AG09319 (cell line): Measurements from ENCODE around the gene MTCL3.

Source experiments
- DNase-seq: peaks from one replicate; pipeline ENCODE4 v3.0.0-alpha.2; 2010; ENCODE audit warnings: low read depth; ENCODE audit errors: extremely low read depth
- TF ChIP-seq, protein P1 (sequence below): IDR thresholded peaks from 2 replicates; pipeline ENCODE4 v1.5.1; 2011; ENCODE audit warnings: low read depth, mild to moderate bottlenecking, inconsistent platforms, low read length, moderate library complexity

Gene MTCL3

GRCh38 chr6:127515234-127515793 lies 3.8 kb downstream of the MTCL3 start:
- no peak for DNase-seq
- TF ChIP-seq, protein P1, sequence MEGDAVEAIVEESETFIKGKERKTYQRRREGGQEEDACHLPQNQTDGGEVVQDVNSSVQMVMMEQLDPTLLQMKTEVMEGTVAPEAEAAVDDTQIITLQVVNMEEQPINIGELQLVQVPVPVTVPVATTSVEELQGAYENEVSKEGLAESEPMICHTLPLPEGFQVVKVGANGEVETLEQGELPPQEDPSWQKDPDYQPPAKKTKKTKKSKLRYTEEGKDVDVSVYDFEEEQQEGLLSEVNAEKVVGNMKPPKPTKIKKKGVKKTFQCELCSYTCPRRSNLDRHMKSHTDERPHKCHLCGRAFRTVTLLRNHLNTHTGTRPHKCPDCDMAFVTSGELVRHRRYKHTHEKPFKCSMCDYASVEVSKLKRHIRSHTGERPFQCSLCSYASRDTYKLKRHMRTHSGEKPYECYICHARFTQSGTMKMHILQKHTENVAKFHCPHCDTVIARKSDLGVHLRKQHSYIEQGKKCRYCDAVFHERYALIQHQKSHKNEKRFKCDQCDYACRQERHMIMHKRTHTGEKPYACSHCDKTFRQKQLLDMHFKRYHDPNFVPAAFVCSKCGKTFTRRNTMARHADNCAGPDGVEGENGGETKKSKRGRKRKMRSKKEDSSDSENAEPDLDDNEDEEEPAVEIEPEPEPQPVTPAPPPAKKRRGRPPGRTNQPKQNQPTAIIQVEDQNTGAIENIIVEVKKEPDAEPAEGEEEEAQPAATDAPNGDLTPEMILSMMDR: peak; percentile 17

- no peak for DNase-seq
- TF ChIP-seq, protein P1: no peak
These were observed 4.3 kb downstream of the MTCL3 start for GRCh38 chr6:127514773-127515227.

DNA sequence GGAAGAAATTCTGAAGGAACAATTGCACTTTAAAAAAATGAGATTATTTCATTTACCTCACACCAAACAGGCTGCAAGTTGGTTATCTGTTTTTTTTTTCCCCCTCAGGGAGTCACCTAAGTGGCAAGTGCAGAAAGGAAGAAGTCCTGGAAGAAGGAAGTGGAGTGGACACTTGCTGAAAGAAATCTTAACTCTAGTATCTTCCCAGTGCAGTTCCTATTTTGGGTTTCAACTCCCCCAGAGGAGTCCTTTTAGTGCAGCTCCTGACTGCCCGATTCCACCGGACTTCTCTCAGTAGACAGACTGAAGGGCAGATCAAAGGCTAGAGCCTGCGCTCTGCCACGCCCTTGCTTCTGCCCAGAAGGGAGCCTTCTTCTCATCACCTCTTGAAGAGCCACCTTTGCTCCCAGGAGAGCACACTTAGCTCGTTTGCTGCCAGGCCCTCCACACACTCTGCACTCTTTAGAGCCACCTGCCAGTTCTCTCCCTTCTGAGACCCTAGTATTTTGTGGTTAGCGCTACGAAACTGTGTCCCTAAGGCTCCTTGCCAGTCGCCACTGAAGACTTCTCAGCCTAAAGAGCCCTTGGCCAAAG lies 4.9 kb downstream of the MTCL3 start:
- TF ChIP-seq, protein P1: no peak
- DNase-seq: no peak

GRCh38 chr6:127513425-127513824 lies 5.7 kb downstream of the MTCL3 start:
- TF ChIP-seq, protein P1: no peak
- no peak for DNase-seq

DNA sequence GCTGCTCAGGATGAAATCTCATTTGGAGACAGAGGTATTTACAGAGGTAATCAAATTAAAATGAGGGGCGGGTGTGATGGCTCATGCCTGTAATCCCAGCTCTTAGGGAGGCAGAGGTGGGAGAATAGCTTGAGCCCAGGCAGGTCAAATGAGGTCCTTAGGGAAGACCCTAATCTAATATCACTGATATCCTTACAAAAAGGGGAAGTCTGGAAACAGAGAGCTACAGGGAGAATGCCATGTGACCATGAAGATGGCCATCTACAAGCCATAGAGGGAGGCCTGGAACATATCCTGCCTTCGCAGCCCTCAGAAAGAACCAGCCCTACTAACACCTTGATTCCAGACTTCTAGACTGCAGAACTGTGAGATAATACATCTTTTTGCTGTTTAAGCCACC lies 8.3 kb downstream of the MTCL3 start:
- TF ChIP-seq, protein P1: no peak
- no peak for DNase-seq

DNA sequence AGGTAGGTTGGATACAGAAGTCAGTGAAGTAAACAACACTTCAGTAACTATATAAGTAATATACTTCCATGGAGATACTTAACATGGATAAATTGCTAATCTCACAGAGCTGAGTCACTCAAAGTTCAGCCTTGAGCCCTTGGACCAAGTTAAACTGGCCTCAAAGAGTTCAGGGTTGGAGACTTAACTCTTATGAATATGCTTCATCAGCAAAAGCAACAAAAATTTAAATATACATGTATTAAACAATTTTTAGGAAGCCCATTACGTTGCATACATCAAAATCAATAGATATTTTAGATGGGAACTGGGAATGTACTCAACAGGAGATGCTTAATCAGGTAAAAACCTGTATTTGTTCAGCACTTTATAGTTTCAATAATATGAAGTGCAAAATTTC lies 12.2 kb downstream of the MTCL3 start:
- DNase-seq: no peak
- TF ChIP-seq, protein P1: no peak

GRCh38 chr6:127503022-127503421 lies 16.1 kb downstream of the MTCL3 start:
- TF ChIP-seq, protein P1: no peak
- no peak for DNase-seq
